Measurements from ENCODE around the gene CYP19A1.

Gene CYP19A1

DNA sequence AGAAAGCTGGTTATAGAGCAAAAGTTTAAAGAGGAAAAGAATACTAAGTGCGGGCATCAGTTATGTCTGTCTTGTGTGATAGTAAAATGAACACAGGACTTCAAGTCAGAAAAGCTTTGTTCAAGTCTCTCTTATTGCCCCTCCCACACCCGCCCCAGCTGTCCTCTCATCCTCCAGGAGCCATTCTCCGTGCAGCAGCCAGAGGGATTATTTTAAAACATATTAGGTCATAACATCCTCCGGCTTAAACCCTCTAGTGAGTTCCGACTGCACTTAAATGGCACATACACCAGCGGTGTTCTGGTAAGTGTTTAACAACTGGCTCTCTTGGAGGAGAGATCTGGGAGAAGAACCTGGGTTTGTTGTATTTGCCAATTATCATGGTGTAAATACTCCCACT is 138.9 kb downstream of the CYP19A1 start:
- Histone ChIP-seq H4K20me1 (ENCODE audit: insufficient read depth, low read length) (no peaks in the 10 kb centered on the region), H3K27me3 (ENCODE audit: insufficient read depth, low read length) (no peaks in the 10 kb centered on the region), H3F3A (ENCODE audit: insufficient read depth, low read length) (no peaks in the 10 kb centered on the region), H3K4me2 (ENCODE audit: low read length) (no peak overlapping the region), H3K36me3 (ENCODE audit: insufficient read depth, low read length) (no peaks in the 10 kb centered on the region), H3K27ac (ENCODE audit: low read depth, low read length, poor library complexity, severe bottlenecking) (no peak overlapping the region), H3K79me2 (ENCODE audit: insufficient read depth, low read length) (no peaks in the 10 kb centered on the region), H3K9me3 (ENCODE audit: low read length) (no peaks in the 10 kb centered on the region), H3K9me2 (ENCODE audit: low read depth, low read length) (no peaks in the 10 kb centered on the region), H3K9ac (ENCODE audit: low read length) (no peak overlapping the region), H3K4me3 (ENCODE audit: low read depth, low read length, poor library complexity, severe bottlenecking) (no peak overlapping the region), H3K4me1 (ENCODE audit: insufficient read depth, low read length, severe bottlenecking) (no peaks in the 10 kb centered on the region), H2AFZ (ENCODE audit: low read length) (no peak overlapping the region)
- TF ChIP-seq, protein P1, sequence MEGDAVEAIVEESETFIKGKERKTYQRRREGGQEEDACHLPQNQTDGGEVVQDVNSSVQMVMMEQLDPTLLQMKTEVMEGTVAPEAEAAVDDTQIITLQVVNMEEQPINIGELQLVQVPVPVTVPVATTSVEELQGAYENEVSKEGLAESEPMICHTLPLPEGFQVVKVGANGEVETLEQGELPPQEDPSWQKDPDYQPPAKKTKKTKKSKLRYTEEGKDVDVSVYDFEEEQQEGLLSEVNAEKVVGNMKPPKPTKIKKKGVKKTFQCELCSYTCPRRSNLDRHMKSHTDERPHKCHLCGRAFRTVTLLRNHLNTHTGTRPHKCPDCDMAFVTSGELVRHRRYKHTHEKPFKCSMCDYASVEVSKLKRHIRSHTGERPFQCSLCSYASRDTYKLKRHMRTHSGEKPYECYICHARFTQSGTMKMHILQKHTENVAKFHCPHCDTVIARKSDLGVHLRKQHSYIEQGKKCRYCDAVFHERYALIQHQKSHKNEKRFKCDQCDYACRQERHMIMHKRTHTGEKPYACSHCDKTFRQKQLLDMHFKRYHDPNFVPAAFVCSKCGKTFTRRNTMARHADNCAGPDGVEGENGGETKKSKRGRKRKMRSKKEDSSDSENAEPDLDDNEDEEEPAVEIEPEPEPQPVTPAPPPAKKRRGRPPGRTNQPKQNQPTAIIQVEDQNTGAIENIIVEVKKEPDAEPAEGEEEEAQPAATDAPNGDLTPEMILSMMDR (IDR thresholded peaks at IDR 0.05; ENCODE audit: low read length): no peak
- no peak for TF ChIP-seq EZH2 (IDR thresholded peaks at IDR 0.05; ENCODE audit: borderline replicate concordance, low read length)

DNA sequence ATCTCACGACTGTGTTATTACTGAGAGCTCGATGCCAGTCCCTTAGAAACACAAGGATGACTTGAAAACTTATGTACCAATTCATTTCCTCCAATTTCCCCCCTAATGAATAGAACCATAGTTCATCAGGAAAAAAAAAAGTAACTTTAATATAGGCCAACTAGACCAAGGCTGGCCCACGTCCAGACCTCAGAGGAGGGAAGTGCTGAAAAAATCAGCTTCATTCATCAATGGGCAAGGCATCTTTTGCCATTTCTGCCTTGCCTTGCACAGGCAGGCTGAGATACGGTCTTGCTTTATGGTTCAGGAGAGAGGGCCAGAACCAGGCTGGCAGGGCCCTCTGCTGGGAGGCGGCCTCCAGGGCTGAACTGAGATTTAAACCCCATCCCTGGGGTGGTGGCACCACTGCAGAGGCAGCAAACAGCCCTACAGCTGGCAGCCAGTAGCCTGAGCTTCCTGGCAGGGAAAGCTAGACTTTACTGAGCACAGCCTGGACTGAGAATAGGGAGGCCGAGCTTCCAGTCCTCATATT is 139.6 kb downstream of the CYP19A1 start:
- Histone ChIP-seq H3K27me3 (ENCODE audit: insufficient read depth, low read length) (no peaks in the 10 kb centered on the region), H2AFZ (ENCODE audit: low read length) (no peak overlapping the region), H4K20me1 (ENCODE audit: insufficient read depth, low read length) (no peaks in the 10 kb centered on the region), H3K9me3 (ENCODE audit: low read length) (no peaks in the 10 kb centered on the region), H3K27ac (ENCODE audit: low read depth, low read length, poor library complexity, severe bottlenecking) (no peak overlapping the region), H3F3A (ENCODE audit: insufficient read depth, low read length) (no peaks in the 10 kb centered on the region), H3K4me3 (ENCODE audit: low read depth, low read length, poor library complexity, severe bottlenecking) (no peak overlapping the region), H3K4me2 (ENCODE audit: low read length) (no peak overlapping the region), H3K4me1 (ENCODE audit: insufficient read depth, low read length, severe bottlenecking) (no peaks in the 10 kb centered on the region), H3K9ac (ENCODE audit: low read length) (no peak overlapping the region), H3K9me2 (ENCODE audit: low read depth, low read length) (no peaks in the 10 kb centered on the region), H3K79me2 (ENCODE audit: insufficient read depth, low read length) (no peaks in the 10 kb centered on the region), H3K36me3 (ENCODE audit: insufficient read depth, low read length) (no peaks in the 10 kb centered on the region)
- TF ChIP-seq, protein P1 (IDR thresholded peaks at IDR 0.05; ENCODE audit: low read length): no peak
- no peak for TF ChIP-seq EZH2 (IDR thresholded peaks at IDR 0.05; ENCODE audit: borderline replicate concordance, low read length)

DNA sequence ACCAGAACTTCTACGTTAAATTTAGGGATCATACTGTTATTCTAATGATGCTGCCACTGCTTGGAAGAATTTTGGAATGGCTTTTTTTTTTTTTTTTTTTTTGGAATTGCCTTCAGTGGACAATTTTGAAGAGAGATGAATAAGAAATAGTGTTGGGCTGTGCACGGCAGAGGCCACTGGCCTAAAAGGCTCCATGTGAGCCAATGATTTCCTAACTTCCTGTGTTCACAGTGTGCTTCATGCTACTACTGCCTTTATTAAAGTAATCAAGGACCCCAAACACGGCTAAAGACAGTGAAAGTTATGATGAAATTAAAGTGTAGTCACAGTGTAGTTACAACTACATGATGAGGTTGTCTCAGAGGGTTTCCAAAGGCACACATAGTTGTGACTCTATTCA is 142.9 kb downstream of the CYP19A1 start:
- Histone ChIP-seq H3K9me2 (ENCODE audit: low read depth, low read length) (no peaks in the 10 kb centered on the region), H3K4me3 (ENCODE audit: low read depth, low read length, poor library complexity, severe bottlenecking) (no peak overlapping the region), H3K27me3 (ENCODE audit: insufficient read depth, low read length) (no peaks in the 10 kb centered on the region), H3K9me3 (ENCODE audit: low read length) (no peaks in the 10 kb centered on the region), H3K27ac (ENCODE audit: low read depth, low read length, poor library complexity, severe bottlenecking) (no peak overlapping the region), H3K36me3 (ENCODE audit: insufficient read depth, low read length) (no peaks in the 10 kb centered on the region), H2AFZ (ENCODE audit: low read length) (no peak overlapping the region), H3K79me2 (ENCODE audit: insufficient read depth, low read length) (no peaks in the 10 kb centered on the region), H4K20me1 (ENCODE audit: insufficient read depth, low read length) (no peaks in the 10 kb centered on the region), H3K4me1 (ENCODE audit: insufficient read depth, low read length, severe bottlenecking) (no peaks in the 10 kb centered on the region), H3F3A (ENCODE audit: insufficient read depth, low read length) (no peaks in the 10 kb centered on the region), H3K4me2 (ENCODE audit: low read length) (no peak overlapping the region), H3K9ac (ENCODE audit: low read length) (no peak overlapping the region)
- TF ChIP-seq, protein P1 (IDR thresholded peaks at IDR 0.05; ENCODE audit: low read length): no peak
- TF ChIP-seq EZH2 (IDR thresholded peaks at IDR 0.05; ENCODE audit: borderline replicate concordance, low read length): no peak

All from OCI-LY1 (cell line).